Measurements from ENCODE around the gene PLLP. TPM values are rescaled to one million over a fixed set of nuclear protein-coding genes. Genes with fewer than 3 reads are reported as not detected.
A peak's percentile ranks its signal among the peaks of the same experiment; 100 is the strongest.

The PLLP gene
- total RNA-seq, 2 experiments from 2014 or later = 0.22 TPM; not detected in 1

GRCh38 chr16:57252148-57252721, 32.2 kb downstream of the PLLP start:
- CTCF ChIA-PET (ENCODE audit: unreplicated experiment) = no interaction called here
- Histone ChIP-seq H3K36me3 (ENCODE audit: insufficient read depth, low read length) (peaks cover 55% of the 10 kb centered on the region), H3K4me3 (ENCODE audit: low read depth, low read length, poor library complexity, severe bottlenecking) (no peak overlapping the region), H3K9me2 (ENCODE audit: insufficient read depth, low read length) (no peaks in the 10 kb centered on the region), H3K79me2 (ENCODE audit: insufficient read depth, low read depth, low read length) (no peaks in the 10 kb centered on the region), H3K4me2 (ENCODE audit: low read length) (no peak overlapping the region), H3K4me1 (ENCODE audit: insufficient read depth, low read length, poor library complexity, severe bottlenecking) (no peaks in the 10 kb centered on the region), H3K9me3 (ENCODE audit: low read length) (peaks cover 10% of the 10 kb centered on the region), H3K27ac (ENCODE audit: low read depth, low read length, poor library complexity, severe bottlenecking) (no peak overlapping the region), H4K20me1 (ENCODE audit: insufficient read depth, low read length) (no peaks in the 10 kb centered on the region), H2AFZ (ENCODE audit: low read length) (no peak overlapping the region)
- TF ChIP-seq CTCF (conservative IDR thresholded peaks at IDR 0.05; ENCODE audit: low read length) (no peak), EZH2phosphoT487 (IDR thresholded peaks at IDR 0.05; ENCODE audit: borderline replicate concordance, low read depth, low read length) (no peak)
- no TSS peak for BruUV-seq (replicated peaks)
- POLR2A ChIA-PET = interaction anchor here (0.7 kb wide), 1 partner anchor 276 kb away, joined by 3 read pairs; no protein-coding TSS in a partner anchor
- peak; percentile 75 for DNase-seq (ENCODE audit: low spot score)
- intact Hi-C loops (cut with micrococcal nuclease; ENCODE audit: unreplicated experiment) = no loop called here

- BruUV-seq (replicated peaks) = no TSS peak
- Histone ChIP-seq H3K9me2 (ENCODE audit: insufficient read depth, low read length) (no peaks in the 10 kb centered on the region), H3K4me2 (ENCODE audit: low read length) (no peak overlapping the region), H4K20me1 (ENCODE audit: insufficient read depth, low read length) (no peaks in the 10 kb centered on the region), H3K4me3 (ENCODE audit: low read depth, low read length, poor library complexity, severe bottlenecking) (no peak overlapping the region), H3K4me1 (ENCODE audit: insufficient read depth, low read length, poor library complexity, severe bottlenecking) (no peaks in the 10 kb centered on the region), H3K27ac (ENCODE audit: low read depth, low read length, poor library complexity, severe bottlenecking) (no peak overlapping the region), H3K36me3 (ENCODE audit: insufficient read depth, low read length) (peaks cover 56% of the 10 kb centered on the region), H2AFZ (ENCODE audit: low read length) (no peak overlapping the region), H3K79me2 (ENCODE audit: insufficient read depth, low read depth, low read length) (no peaks in the 10 kb centered on the region), H3K9me3 (ENCODE audit: low read length) (peaks cover 10% of the 10 kb centered on the region)
- no peak for DNase-seq (ENCODE audit: low spot score)
- intact Hi-C loops (cut with micrococcal nuclease; ENCODE audit: unreplicated experiment) = no loop called here
- TF ChIP-seq EZH2phosphoT487 (IDR thresholded peaks at IDR 0.05; ENCODE audit: borderline replicate concordance, low read depth, low read length) (no peak), CTCF (conservative IDR thresholded peaks at IDR 0.05; ENCODE audit: low read length) (no peak)
- ChIA-PET POLR2A (no interaction called here), CTCF (ENCODE audit: unreplicated experiment) (interaction anchor here (0.6 kb wide), 1 partner anchor 30 kb away, joined by 3 read pairs; no protein-coding TSS in a partner anchor)
Measured at GRCh38 chr16:57251352-57251751, 33.1 kb downstream of the PLLP start.

- Histone ChIP-seq H3K79me2 (ENCODE audit: insufficient read depth, low read depth, low read length) (no peaks in the 10 kb centered on the region), H3K4me1 (ENCODE audit: insufficient read depth, low read length, poor library complexity, severe bottlenecking) (peaks cover 27% of the 10 kb centered on the region), H3K9me2 (ENCODE audit: insufficient read depth, low read length) (no peaks in the 10 kb centered on the region), H3K4me3 (ENCODE audit: low read depth, low read length, poor library complexity, severe bottlenecking) (peak overlapping the region; percentile 85), H3K27ac (ENCODE audit: low read depth, low read length, poor library complexity, severe bottlenecking) (peak overlapping the region; percentile 5), H3K4me2 (ENCODE audit: low read length) (peak overlapping the region; percentile 93), H4K20me1 (ENCODE audit: insufficient read depth, low read length) (no peaks in the 10 kb centered on the region), H2AFZ (ENCODE audit: low read length) (peak overlapping the region; percentile 89), H3K36me3 (ENCODE audit: insufficient read depth, low read length) (peaks cover 23% of the 10 kb centered on the region), H3K9me3 (ENCODE audit: low read length) (no peaks in the 10 kb centered on the region)
- POLR2A ChIA-PET = interaction anchor here (0.5 to 1.7 kb wide), 5 partner anchors 10 to 81 kb away, joined by 3 to 12 read pairs (median 3); no protein-coding TSS in a partner anchor
- TF ChIP-seq EZH2phosphoT487 (IDR thresholded peaks at IDR 0.05; ENCODE audit: borderline replicate concordance, low read depth, low read length) (no peak), CTCF (conservative IDR thresholded peaks at IDR 0.05; ENCODE audit: low read length) (no peak)
- no TSS peak for BruUV-seq (replicated peaks)
- no peak for DNase-seq (ENCODE audit: low spot score)
- CTCF ChIA-PET (ENCODE audit: unreplicated experiment) = interaction anchor here (0.8 to 1.0 kb wide), 2 partner anchors 52 to 55 kb away, joined by 3 to 4 read pairs; no protein-coding TSS in a partner anchor
- intact Hi-C loops (cut with micrococcal nuclease; ENCODE audit: unreplicated experiment) = loop anchor here (1.0 to 5.0 kb wide), 2 partner anchors 54 to 58 kb away; partner anchors contain the start of genes PSME3IP1 and RSPRY1
Measured at GRCh38 chr16:57245472-57246113, 38.9 kb downstream of the PLLP start.

Measured in OCI-LY7 (cell line).